Umbilical cord (tissue), 2 donors: ENCODE results near the gene ADAT3. TPM values are rescaled to one million over a fixed set of nuclear protein-coding genes. Genes with fewer than 3 reads are reported as not detected.

ENCODE experiments used
- DNase-seq: peaks from one replicate; pipeline ENCODE4 v3.0.0-alpha.2; 2015; ENCODE audit warnings: low spot score
- total RNA-seq: library from RNA; depleted of rRNA; stranded (reverse); fragments of >200 nt; gene quantifications from one replicate; pipeline ENCODE4 v1.2.3, GENCODE V29; 2014; ENCODE audit warnings: low replicate concordance; ENCODE audit not compliant: insufficient read depth

Gene ADAT3
- total RNA-seq, 1 donor from 2014 or later: 7.5 TPM

- DNase-seq: no peak
These were observed 31.9 kb downstream of the ADAT3 start for GRCh38 chr19:1936916-1937610.

GRCh38 chr19:1938071-1938470 lies 32.9 kb downstream of the ADAT3 start:
- DNase-seq: no peak

DNA sequence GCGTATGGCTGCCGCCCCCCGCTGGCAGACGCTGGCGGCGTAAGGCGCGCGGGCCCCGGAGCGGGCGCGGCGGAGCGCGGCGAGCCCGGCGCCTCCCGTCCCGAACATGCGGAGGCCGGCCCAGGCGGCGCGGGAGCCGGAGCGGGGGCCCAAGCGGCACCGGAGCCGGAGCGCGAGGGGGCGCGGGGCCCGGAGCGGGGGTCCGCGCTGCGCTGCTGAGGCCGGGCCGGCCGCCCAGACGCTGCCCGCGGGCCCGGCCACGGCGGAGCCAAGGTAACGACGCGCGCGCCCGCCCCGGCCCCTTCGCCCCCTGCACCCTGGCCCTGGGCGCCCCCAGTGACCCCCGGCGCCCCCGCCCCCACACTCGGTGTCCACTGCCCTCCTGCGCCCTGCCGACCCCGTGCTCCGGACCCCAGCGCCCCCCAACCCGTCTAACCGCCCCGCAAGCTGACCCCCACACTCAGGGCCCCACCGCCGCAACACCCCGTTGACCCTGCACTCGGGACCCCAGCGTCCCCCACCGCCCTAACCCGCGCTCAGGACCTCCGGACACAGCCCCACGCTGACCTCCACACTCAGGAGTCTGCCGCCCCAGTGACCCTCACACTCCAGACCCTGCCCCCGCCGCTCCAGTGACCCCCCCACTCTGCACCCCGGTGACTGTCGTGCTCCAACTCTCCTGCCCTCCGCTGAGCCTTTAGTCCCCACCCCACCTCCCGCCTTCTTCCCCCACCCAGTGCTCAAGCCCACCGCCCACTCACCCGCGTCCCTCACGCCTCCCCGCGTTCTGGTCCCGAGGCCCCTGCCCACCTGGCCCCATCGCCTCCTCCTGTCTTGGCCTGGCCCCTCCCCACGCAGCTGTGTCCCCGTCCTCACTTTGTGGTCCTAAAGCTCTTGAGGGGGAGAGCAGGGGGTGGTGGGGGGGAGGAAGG lies 36.2 kb downstream of the ADAT3 start, which contains the start of gene CSNK1G2:
TSS of gene CSNK1G2 (plus strand) at position 27 of the 932 bp plus-strand sequence. CDS start 28,601 bp downstream, outside the sequence.
- no peak for DNase-seq

GRCh38 chr19:1942078-1942933 lies 37.1 kb downstream of the ADAT3 start:
- peak; percentile 67 for DNase-seq

DNA sequence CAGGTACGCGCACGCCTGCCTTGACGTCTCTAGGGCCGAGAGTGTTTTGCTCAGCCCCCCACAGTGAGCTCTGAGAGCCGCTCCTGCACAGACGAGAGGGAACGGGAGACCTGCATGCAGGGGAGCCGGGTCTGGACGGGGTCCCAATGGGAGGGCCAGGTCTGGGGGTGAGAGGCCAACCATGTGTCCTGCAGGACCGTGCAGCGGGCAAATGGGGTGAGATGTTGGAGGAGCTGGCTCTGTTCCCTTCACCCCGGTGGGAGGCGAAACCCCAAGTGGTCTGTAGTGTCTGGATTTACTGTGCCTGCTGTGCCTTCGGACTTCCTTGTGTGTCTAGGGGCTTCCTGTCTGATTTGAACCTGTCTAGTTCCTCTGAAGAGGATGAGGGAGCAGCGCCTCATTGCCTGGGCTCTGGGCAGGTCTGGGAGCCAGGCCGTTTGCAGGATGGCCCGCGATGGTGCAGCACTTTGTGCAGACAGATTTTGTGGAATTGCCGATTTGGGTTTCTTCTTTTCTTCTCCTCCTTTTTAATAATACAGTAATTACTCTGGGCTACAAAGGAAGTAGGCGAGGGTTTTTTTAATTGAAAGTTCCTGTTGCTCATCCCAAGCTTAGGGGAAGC lies 37.8 kb downstream of the ADAT3 start:
- peak; percentile 32 for DNase-seq

DNA sequence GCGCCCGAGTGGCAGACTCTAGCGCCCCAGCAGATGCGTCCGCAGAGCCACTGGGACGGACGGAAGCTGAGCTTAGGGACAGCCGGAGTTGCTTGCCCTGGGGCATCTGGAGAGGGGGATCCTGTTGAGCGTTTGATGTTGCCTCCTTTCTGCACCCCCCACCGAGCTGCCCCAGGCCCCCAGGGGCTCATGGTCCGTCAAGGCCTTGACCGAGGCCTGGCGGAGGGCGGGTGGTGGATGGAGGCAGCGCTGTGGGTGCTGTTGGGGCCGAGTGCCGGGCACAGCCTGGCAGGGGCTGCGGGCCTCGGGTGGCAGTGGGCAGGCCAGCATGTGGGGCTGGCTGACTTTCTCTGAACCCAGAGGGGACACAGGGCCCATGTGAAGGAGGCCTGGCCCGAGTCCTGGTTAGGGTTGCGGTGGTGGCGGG lies 38.5 kb downstream of the ADAT3 start:
- DNase-seq: no peak

DNA sequence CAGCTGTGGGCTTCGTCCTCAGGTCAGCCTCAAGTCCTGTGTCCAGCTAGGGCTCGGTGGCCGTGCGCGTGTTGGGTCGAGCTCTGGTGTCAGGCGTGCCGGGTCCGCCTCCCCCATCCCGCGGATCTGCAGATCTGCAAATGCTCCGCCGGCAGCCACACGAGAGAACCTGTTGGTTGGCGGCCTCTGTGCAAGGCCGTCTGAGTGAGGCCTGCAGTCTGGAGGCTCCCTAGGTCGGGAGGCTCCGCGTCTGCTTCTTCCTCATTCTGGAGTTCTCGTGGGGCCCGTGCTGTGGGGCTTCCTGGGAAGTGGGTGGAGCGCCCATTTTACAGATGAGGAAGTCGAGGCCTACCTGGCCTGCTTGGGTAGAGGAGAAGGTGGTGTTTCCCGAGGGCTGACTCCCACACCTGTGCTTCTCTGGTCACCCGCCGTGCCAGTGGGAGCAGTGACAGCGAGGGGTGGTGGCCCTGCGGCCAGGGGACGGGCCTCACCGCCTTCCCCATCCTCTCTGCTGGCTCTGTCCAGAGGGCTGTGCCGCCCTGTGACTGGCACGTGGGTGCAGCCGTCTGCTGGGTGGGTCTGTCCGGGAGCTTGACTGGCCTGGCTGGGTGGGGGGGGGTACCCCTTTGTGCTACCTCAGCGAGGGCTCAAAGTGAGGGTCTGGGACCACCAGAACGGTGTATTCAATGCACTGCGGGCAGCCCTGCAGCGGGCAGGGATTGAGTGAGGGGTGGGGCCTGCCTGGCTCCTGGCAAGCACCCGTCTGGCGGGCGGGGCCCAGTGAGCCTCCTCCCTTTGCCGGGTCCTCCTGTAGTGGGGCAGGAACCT lies 39.1 kb downstream of the ADAT3 start:
- no peak for DNase-seq

DNA sequence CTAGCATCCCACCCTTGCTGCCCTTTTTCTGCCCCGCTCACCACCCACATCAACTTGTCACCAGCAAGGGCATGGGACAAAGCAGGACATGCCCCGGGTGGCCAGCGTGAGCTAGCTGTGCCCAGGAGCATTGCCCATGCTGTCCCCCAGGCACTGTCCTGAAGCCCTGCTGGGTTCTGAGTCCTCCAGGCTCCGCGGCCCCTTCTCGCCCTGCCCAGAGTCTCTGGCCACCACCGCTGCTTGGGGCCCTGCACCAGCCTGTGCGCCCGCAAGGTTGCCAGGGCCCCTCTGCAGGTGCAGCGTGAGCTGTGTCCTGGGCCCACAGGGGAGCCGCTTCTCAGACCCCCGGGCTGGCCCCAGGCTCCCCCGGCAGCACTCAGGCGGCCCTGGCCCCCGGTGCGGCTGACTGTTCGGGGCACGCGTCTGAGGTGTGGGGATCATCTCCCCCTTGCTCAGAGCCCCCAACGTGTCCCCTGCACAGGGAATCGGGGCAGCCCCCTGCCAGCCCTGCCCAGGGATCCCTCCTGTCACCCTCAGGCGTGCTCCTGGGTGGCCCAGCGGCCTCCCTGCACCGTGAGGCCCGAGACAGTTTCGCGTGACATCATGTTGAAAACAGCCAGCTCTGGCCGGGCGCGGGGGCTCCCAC lies 39.8 kb downstream of the ADAT3 start:
- no peak for DNase-seq

- DNase-seq: no peak
These were observed 40.7 kb downstream of the ADAT3 start for GRCh38 chr19:1945899-1946298.

DNA sequence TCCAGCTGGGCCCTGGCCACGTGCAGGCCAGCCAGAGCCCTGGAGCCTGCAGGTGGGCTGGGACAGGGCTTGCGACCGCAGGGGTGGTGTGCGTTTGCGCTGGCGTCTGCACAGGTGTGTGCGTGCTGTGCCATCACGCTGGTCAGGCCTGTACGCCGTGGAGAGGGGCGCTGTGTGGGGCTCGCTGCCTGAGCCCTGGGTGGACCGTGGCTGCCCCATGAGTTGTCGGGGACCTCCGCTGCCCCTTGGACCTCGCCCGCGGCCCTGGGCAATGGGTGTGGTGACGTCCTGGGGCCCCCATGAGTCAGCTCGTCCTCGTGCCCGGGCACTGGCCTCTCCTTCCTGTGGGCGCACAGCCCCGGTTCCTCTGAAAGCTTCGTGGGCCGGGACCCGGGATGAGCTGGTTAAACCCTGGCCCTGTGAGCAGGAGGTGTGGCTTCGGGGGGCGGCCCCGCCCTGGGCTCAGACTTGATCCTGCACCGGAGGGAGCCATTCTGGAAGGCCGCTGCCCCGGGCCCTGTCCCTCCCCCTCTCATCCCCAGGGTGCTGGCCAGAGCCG lies 42.5 kb downstream of the ADAT3 start:
- DNase-seq: no peak

DNA sequence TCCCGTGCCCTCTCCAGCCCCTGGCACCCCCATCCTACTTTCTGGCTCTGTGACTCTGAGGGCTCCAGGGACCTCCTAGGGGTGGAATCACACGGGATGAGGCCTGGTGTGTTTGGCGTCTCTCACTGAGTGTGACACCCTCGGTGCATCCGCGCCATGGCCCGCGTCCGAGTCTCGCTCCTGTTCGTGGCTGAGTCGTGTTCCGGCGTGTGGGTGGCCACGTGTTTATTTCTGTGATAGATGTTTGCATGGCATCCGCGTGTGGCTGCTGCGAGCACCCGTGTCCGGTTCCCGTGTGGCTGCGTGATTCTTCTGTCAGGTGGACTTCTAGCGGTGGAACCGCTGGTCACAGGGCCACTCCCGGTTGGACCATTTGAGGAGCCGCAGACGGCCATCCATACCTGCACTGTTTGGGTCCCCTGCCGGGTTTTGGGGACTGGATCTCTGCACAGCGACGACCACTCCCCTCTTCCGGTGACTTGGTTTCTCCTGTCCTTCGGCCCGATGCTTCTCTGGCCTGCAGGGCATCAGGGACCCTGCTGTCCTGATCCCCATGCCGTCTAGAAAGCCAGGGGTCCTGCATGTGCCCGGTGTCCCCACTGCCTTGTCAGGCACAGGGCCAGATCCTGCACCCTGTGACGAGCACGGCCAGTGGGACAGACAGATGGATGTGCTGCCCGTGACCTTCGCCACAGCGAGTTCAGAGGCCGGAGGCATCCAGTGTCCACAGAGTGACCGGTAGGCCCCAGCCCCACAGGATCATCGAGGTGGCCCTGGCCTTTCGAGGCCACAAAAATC lies 44.3 kb downstream of the ADAT3 start:
- DNase-seq: no peak

- DNase-seq: no peak
These were observed 45.4 kb downstream of the ADAT3 start for GRCh38 chr19:1950640-1951039.

DNA sequence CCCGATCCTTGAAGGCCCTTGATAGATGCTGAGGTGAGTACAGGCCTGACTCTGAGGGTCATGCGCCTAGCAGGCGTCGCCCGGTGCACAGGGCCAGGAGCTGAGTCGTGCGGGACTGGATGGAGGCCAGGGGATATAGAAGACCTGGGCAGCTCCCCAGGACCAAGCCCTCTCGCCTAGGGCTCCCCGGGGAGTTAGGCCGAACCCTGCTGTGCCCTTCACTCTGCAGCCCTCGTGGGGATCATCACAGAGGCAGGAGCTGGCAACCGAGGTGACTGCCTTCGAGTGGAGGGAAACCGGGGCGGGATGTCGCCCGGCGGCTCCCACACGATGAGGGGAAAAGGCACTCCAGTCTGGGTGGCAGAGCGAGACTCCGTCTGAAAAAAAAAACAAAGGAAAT lies 47.4 kb downstream of the ADAT3 start:
- no peak for DNase-seq

DNA sequence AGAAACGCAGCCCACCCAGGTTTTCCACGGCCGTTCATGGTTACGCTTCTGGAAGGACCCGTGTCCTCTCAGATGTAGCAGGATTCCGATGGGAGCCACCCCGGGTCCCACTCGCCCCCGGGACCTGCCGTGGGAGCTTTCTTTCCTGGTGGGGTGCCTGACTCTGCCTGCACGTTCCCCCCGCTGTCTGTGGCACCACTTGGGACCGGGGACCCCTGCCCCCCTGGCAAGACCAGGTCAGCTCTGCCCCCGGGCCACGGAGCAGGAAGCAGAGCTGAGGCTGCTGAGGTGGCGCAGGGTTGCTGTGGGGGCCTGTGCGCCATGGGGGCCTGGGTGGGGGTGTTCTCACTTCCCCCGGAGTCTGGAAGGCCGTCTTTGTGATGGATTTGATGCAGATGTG lies 47.8 kb downstream of the ADAT3 start:
- DNase-seq: no peak

DNA sequence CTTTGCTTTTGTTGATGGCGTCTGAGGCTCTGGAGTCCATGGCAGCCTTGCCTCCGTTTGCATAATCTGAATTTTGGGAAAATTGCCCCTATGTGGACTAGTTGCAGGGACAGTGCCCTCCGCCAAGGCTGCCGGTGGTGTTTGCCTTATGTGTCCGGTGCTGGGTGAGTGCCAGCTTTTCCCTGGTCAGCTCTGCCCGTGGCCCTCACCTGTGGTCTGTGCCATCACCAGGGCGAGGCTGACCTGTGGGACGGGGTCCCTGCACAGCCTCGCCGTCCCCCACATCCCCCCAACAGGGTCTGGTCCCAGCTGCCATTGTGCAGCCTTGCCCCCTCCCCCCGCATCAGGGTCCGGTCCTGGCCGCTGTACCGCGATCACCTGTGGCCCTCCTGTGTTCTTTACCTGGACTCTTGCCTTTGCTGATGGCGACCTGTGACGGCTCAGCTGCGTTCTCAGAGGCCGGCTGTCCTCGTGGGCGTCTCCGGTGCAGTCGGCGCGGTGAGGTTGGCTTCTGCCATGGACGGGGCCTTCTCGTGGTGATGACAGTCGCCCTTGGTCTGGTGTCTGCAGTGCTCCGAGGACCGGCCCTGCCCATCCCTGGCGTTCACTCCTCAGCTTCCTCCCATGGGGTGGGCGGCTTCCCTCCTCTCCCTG lies 48.4 kb downstream of the ADAT3 start:
- no peak for DNase-seq

- DNase-seq: no peak
These were observed 49.3 kb downstream of the ADAT3 start for GRCh38 chr19:1954532-1954933.

- DNase-seq: no peak
These were observed 50.2 kb downstream of the ADAT3 start for GRCh38 chr19:1955171-1956121.
